Nephron (organoid): ENCODE measurements around the gene ACTN2.

ENCODE experiments used
- H3K27ac Mint-ChIP-seq, 3 experiments: 2 replicates each; pipeline ENCODE4 v1.8.0; 2020; ENCODE audit warnings: mixed read lengths in 3 of 3, mild to moderate bottlenecking in 2 of 3, moderate library complexity in 1 of 3
- H3K27me3 Mint-ChIP-seq: 2 replicates; pipeline ENCODE4 v1.8.0; 2021; ENCODE audit warnings: low read depth, mild to moderate bottlenecking, moderate library complexity, mixed read lengths
- H3K36me3 Mint-ChIP-seq: 2 replicates; pipeline ENCODE4 v1.8.0; 2020; ENCODE audit warnings: low read depth, mixed read lengths
- H3K4me1 Mint-ChIP-seq: 2 replicates; pipeline ENCODE4 v1.8.0; 2020; ENCODE audit warnings: mixed read lengths
- H3K4me3 Mint-ChIP-seq, 3 experiments: 2 replicates each; pipeline ENCODE4 v1.8.0; 2020; ENCODE audit warnings: mild to moderate bottlenecking in 3 of 3, mixed read lengths in 3 of 3, moderate library complexity in 2 of 3
- H3K9me3 Mint-ChIP-seq: 2 replicates; pipeline ENCODE4 v1.8.0; 2020; ENCODE audit warnings: mixed read lengths
- CTCF ChIP-seq, 3 experiments: fragments of 200-600 bp; sonication (generic); IDR thresholded peaks; one replicate each; pipeline ENCODE4 v1.5.0; 2021; ENCODE audit warnings: antibody characterized with exemption in 3 of 3; ENCODE audit not compliant: unreplicated experiment in 3 of 3

The ACTN2 gene

GRCh38 chr1:236706183-236706582 is 19.9 kb downstream of the ACTN2 start:
- peak overlapping the region in 1 of 3 experiments; percentile 25 for H3K4me3 Mint-ChIP-seq

GRCh38 chr1:236710328-236710892 is 24.1 kb downstream of the ACTN2 start:
- no peak overlapping the region for H3K4me3 Mint-ChIP-seq
- H3K27ac Mint-ChIP-seq = no peak overlapping the region
- no peak for TF ChIP-seq CTCF (IDR thresholded peaks at IDR 0.05; ENCODE audit: unreplicated experiment in 3 of 3)
- H3K36me3 Mint-ChIP-seq = no peaks in the 10 kb centered on the region
- peaks cover 8% of the 10 kb centered on the region for H3K27me3 Mint-ChIP-seq
- no peaks in the 10 kb centered on the region for H3K9me3 Mint-ChIP-seq
- peaks cover 29% of the 10 kb centered on the region for H3K4me1 Mint-ChIP-seq

More at GRCh38 chr1:236706183-236706582, 19.9 kb downstream of the ACTN2 start:
- H3K4me1 Mint-ChIP-seq = peaks cover 59% of the 10 kb centered on the region
- H3K27ac Mint-ChIP-seq = peak overlapping the region in 1 of 3 experiments; percentile 25
- no peaks in the 10 kb centered on the region for H3K36me3 Mint-ChIP-seq
- H3K9me3 Mint-ChIP-seq = no peaks in the 10 kb centered on the region
- H3K27me3 Mint-ChIP-seq = peaks cover 3% of the 10 kb centered on the region
- no peak for TF ChIP-seq CTCF (IDR thresholded peaks at IDR 0.05; ENCODE audit: unreplicated experiment in 3 of 3)

GRCh38 chr1:236716160-236716559 is 29.9 kb downstream of the ACTN2 start:
- peak overlapping the region; percentile 82 to 86 (median 85) for H3K27ac Mint-ChIP-seq
- H3K4me1 Mint-ChIP-seq = peaks cover 43% of the 10 kb centered on the region
- H3K36me3 Mint-ChIP-seq = no peaks in the 10 kb centered on the region
- TF ChIP-seq CTCF (IDR thresholded peaks at IDR 0.05; ENCODE audit: unreplicated experiment in 3 of 3) = no peak
- H3K27me3 Mint-ChIP-seq = peaks cover 9% of the 10 kb centered on the region
- H3K9me3 Mint-ChIP-seq = no peaks in the 10 kb centered on the region
- peak overlapping the region in 1 of 3 experiments; percentile 62 for H3K4me3 Mint-ChIP-seq

GRCh38 chr1:236717811-236718210 is 31.5 kb downstream of the ACTN2 start:
- Mint-ChIP-seq H3K36me3 (no peaks in the 10 kb centered on the region), H3K27me3 (peaks cover 4% of the 10 kb centered on the region), H3K27ac (peak overlapping the region in 1 of 3 experiments; percentile 73), H3K4me3 (no peak overlapping the region), H3K9me3 (no peaks in the 10 kb centered on the region), H3K4me1 (peaks cover 36% of the 10 kb centered on the region)
- no peak for TF ChIP-seq CTCF (IDR thresholded peaks at IDR 0.05; ENCODE audit: unreplicated experiment in 3 of 3)

GRCh38 chr1:236718328-236718727 is 32.0 kb downstream of the ACTN2 start:
- Mint-ChIP-seq H3K27ac (peak overlapping the region in 2 of 3 experiments; percentile 21 to 73), H3K36me3 (no peaks in the 10 kb centered on the region), H3K27me3 (peaks cover 4% of the 10 kb centered on the region), H3K4me3 (no peak overlapping the region), H3K9me3 (no peaks in the 10 kb centered on the region), H3K4me1 (peaks cover 36% of the 10 kb centered on the region)
- TF ChIP-seq CTCF (IDR thresholded peaks at IDR 0.05; ENCODE audit: unreplicated experiment in 3 of 3) = no peak

GRCh38 chr1:236720206-236720605 is 33.9 kb downstream of the ACTN2 start:
- H3K9me3 Mint-ChIP-seq = no peaks in the 10 kb centered on the region
- H3K27me3 Mint-ChIP-seq = peaks cover 4% of the 10 kb centered on the region
- peak overlapping the region in 1 of 3 experiments; percentile 9 for H3K27ac Mint-ChIP-seq
- TF ChIP-seq CTCF (IDR thresholded peaks at IDR 0.05; ENCODE audit: unreplicated experiment in 3 of 3) = no peak
- H3K4me1 Mint-ChIP-seq = peaks cover 47% of the 10 kb centered on the region
- no peak overlapping the region for H3K4me3 Mint-ChIP-seq
- H3K36me3 Mint-ChIP-seq = no peaks in the 10 kb centered on the region
